Mesendoderm (in vitro differentiated cells): Measurements from ENCODE around the gene CNTROB.

Source experiments
- DNase-seq: peaks from one replicate; pipeline ENCODE4 v3.0.0; 2013
- H2AK5ac ChIP-seq: 2 replicates; pipeline ENCODE4 v1.6.1; 2013; ENCODE audit warnings: low read length, inconsistent platforms
- H2BK120ac ChIP-seq: 2 replicates; pipeline ENCODE4 v1.6.1; 2013; ENCODE audit warnings: low read depth, mild to moderate bottlenecking, low read length, moderate library complexity, mixed read lengths
- H2BK15ac ChIP-seq: replicated peaks from 2 replicates; pipeline ENCODE4 v1.6.1; 2013; ENCODE audit warnings: low read depth, mild to moderate bottlenecking, moderate library complexity
- H2BK5ac ChIP-seq: 2 replicates; pipeline ENCODE4 v1.6.1; 2013; ENCODE audit warnings: low read length, inconsistent platforms
- H3K18ac ChIP-seq: 2 replicates; pipeline ENCODE4 v1.6.1; 2013; ENCODE audit warnings: mild to moderate bottlenecking, low read length, mixed read lengths
- H3K23ac ChIP-seq: one replicate; pipeline ENCODE4 v1.6.1; 2013; ENCODE audit warnings: low read length
- H3K27ac ChIP-seq: 2 replicates; pipeline ENCODE4 v1.5.1; 2013; ENCODE audit warnings: low read depth, mild to moderate bottlenecking, inconsistent platforms, low read length, moderate library complexity
- H3K27me3 ChIP-seq: 2 replicates; pipeline ENCODE4 v1.6.1; 2013; ENCODE audit warnings: low read length, control low read depth, mild to moderate bottlenecking, inconsistent platforms; ENCODE audit not compliant: insufficient read depth, poor library complexity
- H3K36me3 ChIP-seq: 2 replicates; pipeline ENCODE4 v1.6.1; 2013; ENCODE audit warnings: low read length, inconsistent platforms; ENCODE audit not compliant: control insufficient read depth, insufficient read depth
- H3K4ac ChIP-seq: one replicate; pipeline ENCODE4 v1.6.1; 2013; ENCODE audit warnings: low read depth, mild to moderate bottlenecking, low read length, moderate library complexity
- H3K4me1 ChIP-seq: 2 replicates; pipeline ENCODE4 v1.6.1; 2013; ENCODE audit warnings: low read depth, low read length, inconsistent platforms; ENCODE audit not compliant: control insufficient read depth
- H3K4me2 ChIP-seq: 2 replicates; pipeline ENCODE4 v1.6.1; 2013; ENCODE audit warnings: low read length
- H3K4me3 ChIP-seq: 2 replicates; pipeline ENCODE4 v1.5.1; 2013; ENCODE audit warnings: mild to moderate bottlenecking, low read length
- H3K56ac ChIP-seq: one replicate; pipeline ENCODE4 v1.6.1; 2013; ENCODE audit warnings: low read length
- H3K79me1 ChIP-seq: 2 replicates; pipeline ENCODE4 v1.6.1; 2013; ENCODE audit warnings: low read length, inconsistent platforms
- H3K79me2 ChIP-seq: 2 replicates; pipeline ENCODE4 v1.6.1; 2013; ENCODE audit warnings: mild to moderate bottlenecking, low read length; ENCODE audit not compliant: control insufficient read depth, insufficient read depth
- H3K9ac ChIP-seq: 2 replicates; pipeline ENCODE4 v1.6.1; 2013; ENCODE audit warnings: low read length, inconsistent platforms
- H4K5ac ChIP-seq: one replicate; pipeline ENCODE4 v1.6.1; 2013; ENCODE audit warnings: low read length
- H4K8ac ChIP-seq: one replicate; pipeline ENCODE4 v1.6.1; 2013; ENCODE audit warnings: low read depth, mild to moderate bottlenecking, control low read depth, low read length, moderate library complexity
- WGBS: extraction: QIAGEN DNeasy Blood & Tissue Kit; methylation state at CpG from one replicate; pipeline ENCODE4 v1.1.7; 2013; ENCODE audit warnings: low lambda C conversion rate, missing lambda C conversion rate; ENCODE audit not compliant: insufficient coverage; ENCODE audit errors: extremely low coverage; 5-methylcytosine and 5-hydroxymethylcytosine counted together

The CNTROB gene

GRCh38 chr17:7922269-7922844 is 9.6 kb upstream of the CNTROB start:
- Histone ChIP-seq H4K8ac (no peak overlapping the region), H3K4ac (no peak overlapping the region), H3K9ac (peak overlapping the region; percentile 64), H3K4me1 (peaks cover 4% of the 10 kb centered on the region), H3K79me1 (no peaks in the 10 kb centered on the region), H3K36me3 (no peaks in the 10 kb centered on the region), H3K27me3 (peaks cover 13% of the 10 kb centered on the region), H2BK5ac (no peak overlapping the region), H3K23ac (no peak overlapping the region), H4K5ac (no peak overlapping the region), H3K4me3 (no peak overlapping the region), H3K27ac (no peak overlapping the region), H3K56ac (peak overlapping the region; percentile 83), H2AK5ac (no peak overlapping the region), H2BK120ac (no peak overlapping the region), H2BK15ac (no peak overlapping the region), H3K79me2 (no peaks in the 10 kb centered on the region), H3K18ac (no peak overlapping the region), H3K4me2 (peak overlapping the region; percentile 67)
- no peak for DNase-seq
- no CpG with 5 or more reads among the region's 16 CpGs for WGBS

DNA sequence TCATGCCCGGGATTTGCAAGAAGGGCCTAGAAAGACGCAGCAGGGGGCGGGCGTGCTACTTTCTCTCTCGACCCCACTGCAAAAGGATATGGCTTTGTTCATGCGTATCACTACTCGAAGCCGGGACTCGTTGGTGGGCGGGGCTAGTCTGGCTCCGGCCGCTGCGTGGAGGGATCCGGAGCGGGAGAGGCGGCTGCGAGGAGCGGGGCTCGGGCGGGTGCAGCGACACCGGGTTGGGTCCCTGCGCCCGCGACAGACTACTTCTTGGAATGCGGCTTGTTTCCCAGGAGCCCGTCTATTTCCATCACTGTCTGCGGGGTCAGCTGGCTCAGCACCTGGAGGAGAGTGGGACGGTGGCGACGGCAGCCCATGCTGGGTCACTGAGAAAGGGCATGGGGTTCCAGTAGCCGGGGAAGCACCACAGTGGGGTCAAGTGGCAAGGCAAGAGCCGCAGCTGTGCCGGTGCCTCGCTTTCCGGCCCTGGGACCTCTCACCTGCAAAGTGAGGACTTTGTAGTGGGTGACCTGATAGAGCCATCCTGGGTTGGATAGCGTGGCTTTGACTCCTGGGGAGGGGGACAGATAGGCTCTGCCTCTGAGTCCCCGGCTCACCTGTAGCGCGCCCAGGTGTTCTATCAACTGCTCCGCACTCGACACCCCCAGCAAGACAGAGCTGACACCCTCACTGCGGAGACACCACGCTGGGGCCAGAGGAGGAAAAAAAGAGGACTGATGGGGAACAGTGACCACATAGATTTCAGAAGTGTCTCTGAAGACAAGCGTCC is 9.0 kb upstream of the CNTROB start:
- Histone ChIP-seq H2AK5ac (no peak overlapping the region), H4K5ac (no peak overlapping the region), H2BK5ac (no peak overlapping the region), H3K18ac (no peak overlapping the region), H3K79me2 (no peaks in the 10 kb centered on the region), H3K23ac (no peak overlapping the region), H3K4me2 (peak overlapping the region; percentile 67), H3K4ac (no peak overlapping the region), H4K8ac (no peak overlapping the region), H2BK15ac (no peak overlapping the region), H2BK120ac (no peak overlapping the region), H3K56ac (peak overlapping the region; percentile 83), H3K36me3 (no peaks in the 10 kb centered on the region), H3K4me1 (peaks cover 4% of the 10 kb centered on the region), H3K4me3 (no peak overlapping the region), H3K9ac (peak overlapping the region; percentile 64), H3K27ac (no peak overlapping the region), H3K79me1 (no peaks in the 10 kb centered on the region), H3K27me3 (peaks cover 14% of the 10 kb centered on the region)
- DNase-seq = peak; percentile 87
- WGBS = no CpG with 5 or more reads among the region's 45 CpGs

DNA sequence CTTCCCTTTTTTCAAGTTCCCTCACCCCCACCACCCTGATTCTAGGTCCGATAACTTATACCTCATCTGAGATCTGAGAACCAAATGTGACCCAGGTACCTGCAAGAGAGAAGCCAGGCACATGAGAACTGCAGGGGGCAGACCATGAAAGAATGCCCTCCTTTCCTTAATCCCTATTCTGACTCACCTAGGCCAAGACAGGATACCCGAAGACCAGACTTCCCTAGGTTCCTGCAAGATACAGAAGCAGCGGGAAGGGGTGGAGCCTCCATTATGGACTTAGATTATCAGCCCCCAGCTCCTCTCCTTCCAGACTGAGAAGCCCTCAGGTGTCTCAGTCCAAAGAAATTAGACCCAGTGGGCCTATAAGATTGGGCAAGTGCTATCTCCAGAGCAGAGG is 4.4 kb upstream of the CNTROB start:
- H3K18ac ChIP-seq = no peak overlapping the region
- H3K9ac ChIP-seq = no peak overlapping the region
- no peak overlapping the region for H4K8ac ChIP-seq
- H3K27me3 ChIP-seq = peaks cover 17% of the 10 kb centered on the region
- H2BK15ac ChIP-seq = no peak overlapping the region
- H3K27ac ChIP-seq = no peak overlapping the region
- no CpG with 5 or more reads among the region's 3 CpGs for WGBS
- no peak overlapping the region for H2AK5ac ChIP-seq
- no peak overlapping the region for H4K5ac ChIP-seq
- H3K4me2 ChIP-seq = no peak overlapping the region
- no peaks in the 10 kb centered on the region for H3K79me2 ChIP-seq
- H3K4me3 ChIP-seq = no peak overlapping the region
- no peaks in the 10 kb centered on the region for H3K36me3 ChIP-seq
- H3K56ac ChIP-seq = no peak overlapping the region
- H2BK5ac ChIP-seq = no peak overlapping the region
- no peak overlapping the region for H3K4ac ChIP-seq
- H3K23ac ChIP-seq = no peak overlapping the region
- peaks cover 2% of the 10 kb centered on the region for H3K4me1 ChIP-seq
- peaks cover 2% of the 10 kb centered on the region for H3K79me1 ChIP-seq
- no peak overlapping the region for H2BK120ac ChIP-seq
- DNase-seq = peak; percentile 55

DNA sequence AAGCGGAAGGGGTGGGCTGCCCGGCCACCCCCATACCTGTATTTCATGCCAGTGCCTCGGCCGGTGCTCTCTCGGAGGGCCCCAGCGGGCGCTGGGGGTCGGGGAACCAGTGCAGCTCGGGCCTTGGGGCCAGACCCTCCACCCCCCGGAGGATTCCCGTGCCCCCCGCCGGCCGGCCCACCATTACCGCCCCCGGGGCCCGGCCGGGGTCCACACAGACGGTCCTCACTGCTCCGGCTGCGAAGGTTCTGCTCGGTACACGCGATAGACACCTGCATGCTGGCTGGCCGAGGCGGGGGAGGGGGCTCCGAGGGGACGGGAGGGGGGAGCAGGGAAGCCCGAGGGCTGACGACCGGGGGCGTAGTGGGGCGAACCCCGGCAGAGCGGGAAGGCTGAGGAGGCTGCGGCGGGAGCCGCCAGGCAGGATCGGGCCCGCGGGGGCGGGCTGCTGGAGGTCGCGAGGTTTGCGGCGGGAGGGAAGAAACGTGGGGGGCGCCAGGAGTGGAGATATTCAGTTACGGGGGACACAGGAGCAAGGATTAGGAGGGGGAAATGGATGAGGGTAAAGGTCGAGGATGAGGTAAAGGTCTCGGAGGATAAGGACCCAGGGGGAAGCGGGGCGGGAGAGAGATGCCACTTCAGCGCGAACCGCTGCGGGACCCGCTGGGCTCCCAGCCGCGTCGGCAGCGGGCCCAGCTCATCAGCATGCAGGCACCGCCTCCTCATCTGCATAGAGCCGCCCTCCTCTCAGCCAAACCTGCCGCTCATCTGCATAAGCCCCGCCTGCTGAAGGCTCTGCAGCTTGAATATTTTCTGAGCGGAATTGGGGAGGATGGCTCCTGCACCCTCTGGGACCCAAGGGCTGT is 2.6 kb upstream of the CNTROB start, which contains the start of gene KCNAB3:
TSS of gene KCNAB3 (minus strand) at position 699 of the 866 bp plus-strand sequence. CDS start at position 278, 421 bp downstream.
- H3K79me1 ChIP-seq = peaks cover 9% of the 10 kb centered on the region

GRCh38 chr17:7930841-7931631 is 970 bp upstream of the CNTROB start:
- Histone ChIP-seq H3K9ac (peak overlapping the region; percentile 77), H3K4me1 (peaks cover 5% of the 10 kb centered on the region), H2BK5ac (no peak overlapping the region), H4K8ac (no peak overlapping the region), H3K79me2 (peaks cover 2% of the 10 kb centered on the region), H2BK15ac (no peak overlapping the region), H3K23ac (no peak overlapping the region), H2AK5ac (no peak overlapping the region), H3K56ac (peak overlapping the region; percentile 90), H2BK120ac (no peak overlapping the region), H3K27me3 (peaks cover 11% of the 10 kb centered on the region), H3K4me2 (peak overlapping the region; percentile 89), H3K4ac (no peak overlapping the region), H3K4me3 (peak overlapping the region; percentile 72), H3K18ac (no peak overlapping the region), H3K36me3 (no peaks in the 10 kb centered on the region), H3K79me1 (peaks cover 9% of the 10 kb centered on the region), H3K27ac (no peak overlapping the region), H4K5ac (no peak overlapping the region)
- WGBS = no CpG with 5 or more reads among the region's 20 CpGs
- DNase-seq = no peak

More for the DNA sequence above, 2.6 kb upstream of the CNTROB start, which contains the start of gene KCNAB3:
- Histone ChIP-seq H3K79me2 (peaks cover 2% of the 10 kb centered on the region), H2AK5ac (no peak within 1 kb of the TSS), H3K27me3 (peaks cover 11% of the 10 kb centered on the region), H3K4ac (no peak within 1 kb of the TSS), H3K27ac (no peak within 1 kb of the TSS), H2BK120ac (no peak within 1 kb of the TSS), H3K23ac (no peak within 1 kb of the TSS), H2BK5ac (no peak within 1 kb of the TSS), H3K4me3 (no peak within 1 kb of the TSS), H4K5ac (no peak within 1 kb of the TSS), H2BK15ac (no peak within 1 kb of the TSS), H3K4me1 (peaks cover 5% of the 10 kb centered on the region), H3K18ac (peak within 1 kb of the TSS; percentile 31), H3K9ac (peak within 1 kb of the TSS; percentile 48), H3K4me2 (peak within 1 kb of the TSS; percentile 84), H4K8ac (no peak within 1 kb of the TSS), H3K36me3 (no peaks in the 10 kb centered on the region), H3K56ac (peak within 1 kb of the TSS; percentile 73)
- no CpG with 5 or more reads among the region's 67 CpGs for WGBS
- DNase-seq = peak; percentile 89
